ENCODE data around the gene PRKACB. TPM values are rescaled to one million over a fixed set of nuclear protein-coding genes. Genes with fewer than 3 reads are reported as not detected.
"Not testable (repeated sequence)": the region's sequence is repeated elsewhere in the genome, so short reads cannot be mapped to it uniquely, and the experiment has no call there.

The PRKACB gene
- polyA plus RNA-seq, 4 donors = 51.1 to 68.6 (median 67.5) TPM

DNA sequence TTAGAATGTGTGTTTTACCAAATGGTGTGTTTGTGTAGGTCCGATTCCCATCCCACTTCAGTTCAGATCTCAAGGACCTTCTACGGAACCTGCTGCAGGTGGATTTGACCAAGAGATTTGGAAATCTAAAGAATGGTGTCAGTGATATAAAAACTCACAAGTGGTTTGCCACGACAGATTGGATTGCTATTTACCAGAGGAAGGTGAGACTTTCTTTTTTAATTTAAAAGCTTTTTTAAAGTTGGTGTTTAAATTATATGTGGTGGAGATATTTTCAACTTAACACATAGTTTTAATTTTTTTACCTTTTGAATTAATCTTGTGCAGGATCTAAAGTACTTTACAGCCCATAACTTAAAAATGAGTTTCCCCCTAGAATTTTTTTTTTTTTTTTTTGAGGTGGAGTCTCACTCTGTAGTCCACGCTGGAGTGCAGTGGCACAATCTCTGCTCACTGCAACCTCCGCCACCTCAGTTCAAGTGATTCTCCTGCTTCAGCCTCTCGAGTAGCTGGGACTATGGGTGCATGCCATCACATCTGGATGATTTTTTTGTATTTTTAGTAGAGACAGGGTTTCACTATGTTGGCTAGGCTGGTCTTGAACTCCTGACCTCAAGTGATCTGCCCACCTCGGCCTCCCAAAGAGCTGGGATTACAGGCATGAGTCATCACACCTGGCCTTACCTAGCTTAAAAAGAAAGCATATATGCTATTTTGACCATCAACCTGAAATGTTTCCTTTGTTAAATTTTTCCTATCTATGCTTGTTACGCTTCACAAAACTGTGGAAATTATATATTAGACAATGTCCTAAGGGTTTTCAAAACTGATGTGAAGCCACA lies 70.3 kb downstream of the PRKACB start:
- no peak for DNase-seq (ENCODE audit: low read depth in 4 of 4, low spot score in 3 of 4)

DNA sequence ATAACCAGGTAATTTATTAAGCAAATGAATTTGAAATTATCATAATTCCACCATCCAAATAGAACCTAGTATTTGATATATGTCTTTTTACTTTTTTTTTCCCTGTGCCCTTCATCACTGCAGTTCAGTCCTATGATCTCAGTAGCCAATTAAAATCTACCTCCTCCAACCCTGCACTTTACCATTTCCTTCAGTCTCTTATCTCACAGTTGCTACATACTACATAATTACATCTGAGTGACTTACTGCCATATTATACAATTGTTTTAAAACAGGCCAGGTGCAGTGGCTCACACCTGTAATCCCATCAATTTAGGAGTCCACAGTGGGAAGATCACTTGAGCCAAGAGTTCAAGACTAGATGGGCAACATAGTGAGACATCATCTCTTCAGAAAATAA lies 73.2 kb downstream of the PRKACB start:
- DNase-seq (ENCODE audit: low read depth in 4 of 4, low spot score in 3 of 4) = no peak

DNA sequence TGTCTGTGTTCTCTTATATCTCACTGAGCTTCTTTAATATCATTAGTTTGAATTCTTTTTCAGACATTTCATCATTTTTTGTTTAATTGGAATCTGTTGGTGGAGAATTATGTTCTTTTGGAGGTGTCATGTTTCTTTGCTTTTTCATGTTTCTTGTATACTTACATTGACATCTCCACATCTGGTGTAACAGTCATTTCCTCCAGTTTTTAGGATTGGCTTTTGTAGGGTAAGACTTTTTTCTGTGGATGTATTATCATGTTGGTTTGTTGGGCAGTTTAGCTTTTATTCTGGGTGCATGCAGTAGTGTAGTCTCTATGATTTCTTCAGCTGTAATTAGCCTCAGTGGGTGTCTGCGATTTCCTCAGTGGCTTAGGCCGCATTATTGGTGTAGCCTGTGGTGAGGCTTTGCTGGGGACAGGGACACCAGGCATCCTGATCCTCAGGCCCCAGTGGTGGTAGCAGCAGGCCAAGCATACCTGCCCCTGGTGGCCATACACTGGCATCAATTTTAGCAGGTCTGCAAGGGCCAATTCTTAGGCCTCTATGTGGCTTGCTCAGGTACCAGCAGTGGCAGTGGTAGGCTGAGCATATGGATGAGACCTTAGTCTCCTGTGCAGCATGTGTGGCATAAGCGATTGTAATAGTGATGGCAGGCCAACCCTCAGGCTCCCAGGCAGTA lies 79.8 kb downstream of the PRKACB start:
- no peak for DNase-seq (ENCODE audit: low read depth in 4 of 4, low spot score in 3 of 4)

DNA sequence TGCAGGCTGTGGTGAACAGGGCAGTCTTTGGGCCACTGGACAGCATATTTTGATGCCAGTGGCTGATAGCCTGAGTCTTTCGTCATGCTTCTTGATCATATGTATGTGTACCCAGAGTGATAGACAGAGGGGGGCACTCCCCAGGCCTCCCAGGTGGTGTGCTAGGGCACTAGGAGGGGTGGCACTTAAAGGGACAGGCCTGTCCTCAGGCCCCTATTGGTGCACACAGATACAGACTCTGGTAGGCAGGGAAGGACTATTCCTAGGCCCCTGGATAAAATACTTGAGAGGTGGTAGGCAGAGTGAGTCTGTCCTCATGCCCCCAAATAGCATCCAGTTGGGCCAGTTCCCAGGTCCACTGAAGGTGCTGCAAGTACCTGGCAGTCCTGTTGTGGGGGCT lies 80.8 kb downstream of the PRKACB start:
- DNase-seq (ENCODE audit: low read depth in 4 of 4, low spot score in 3 of 4) = no peak

DNA sequence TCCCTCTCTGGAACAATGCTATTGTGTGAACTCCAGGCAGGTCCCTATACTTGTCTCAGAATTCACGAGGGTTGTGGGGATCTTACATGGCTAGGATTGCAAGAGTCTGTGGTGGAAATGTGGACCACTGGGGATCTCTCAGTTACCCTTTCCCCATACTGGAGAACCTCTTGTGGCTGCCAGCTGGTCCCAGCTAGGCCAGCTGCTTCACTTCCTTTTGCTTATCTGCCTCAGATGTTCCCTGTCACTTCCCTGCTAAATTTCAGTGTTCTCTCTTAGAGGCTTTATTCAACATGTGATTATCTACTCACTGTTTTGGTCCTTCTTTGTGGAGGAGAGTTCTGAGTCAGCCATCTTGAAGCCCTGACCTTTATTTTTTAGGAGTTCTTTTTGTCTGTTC lies 81.6 kb downstream of the PRKACB start:
- DNase-seq (ENCODE audit: low read depth in 4 of 4, low spot score in 3 of 4) = no peak

DNA sequence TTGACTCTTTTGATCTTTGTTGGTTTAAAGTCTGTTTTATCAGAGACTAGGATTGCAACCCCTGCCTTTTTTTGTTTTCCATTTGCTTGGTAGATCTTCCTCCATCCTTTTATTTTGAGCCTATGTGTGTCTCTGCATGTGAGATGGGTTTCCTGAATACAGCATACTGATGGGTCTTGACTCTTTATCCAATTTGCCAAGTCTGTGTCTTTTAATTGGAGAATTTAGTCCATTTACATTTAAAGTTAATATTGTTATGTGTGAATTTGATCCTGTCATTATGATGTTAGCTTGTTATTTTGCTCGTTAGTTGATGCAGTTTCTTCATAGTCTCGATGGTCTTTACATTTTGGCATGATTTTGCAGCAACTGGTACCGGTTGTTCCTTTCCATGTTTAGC lies 88.6 kb downstream of the PRKACB start:
- DNase-seq (ENCODE audit: low read depth in 4 of 4, low spot score in 3 of 4) = not testable (repeated sequence)

DNA sequence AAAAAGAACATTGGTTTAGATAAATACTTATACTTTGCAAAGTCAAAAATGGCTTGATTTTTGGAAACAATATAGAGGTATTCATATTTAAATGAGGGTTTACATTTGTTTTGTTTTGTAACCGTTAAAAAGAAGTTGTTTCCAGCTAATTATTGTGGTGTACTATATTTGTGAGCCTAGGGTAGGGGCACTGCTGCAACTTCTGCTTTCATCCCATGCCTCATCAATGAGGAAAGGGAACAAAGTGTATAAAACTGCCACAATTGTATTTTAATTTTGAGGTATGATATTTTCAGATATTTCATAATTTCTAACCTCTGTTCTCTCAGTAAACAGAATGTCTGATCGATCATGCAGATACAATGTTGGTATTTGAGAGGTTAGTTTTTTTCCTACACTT lies 92.2 kb downstream of the PRKACB start:
- no peak for DNase-seq (ENCODE audit: low read depth in 4 of 4, low spot score in 3 of 4)

DNA sequence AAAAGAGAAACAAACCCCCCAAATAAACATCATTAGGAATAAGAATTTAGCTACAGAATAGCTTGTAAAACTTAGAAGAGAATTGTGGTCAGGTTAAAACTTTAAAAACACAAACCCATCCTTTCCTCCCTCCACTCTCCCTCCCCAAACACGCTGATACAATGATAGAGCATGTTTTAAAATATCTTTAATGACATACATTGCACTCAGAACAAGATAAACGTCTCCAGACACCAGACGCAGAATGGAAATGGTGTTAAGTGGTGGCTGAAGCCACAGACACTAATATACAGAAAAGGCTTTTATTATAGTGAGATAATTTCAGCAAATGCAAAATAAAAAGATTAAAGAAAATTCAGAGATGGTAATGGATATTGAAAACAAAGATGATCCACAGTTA lies 98.6 kb downstream of the PRKACB start:
- DNase-seq (ENCODE audit: low read depth in 4 of 4, low spot score in 3 of 4) = no peak

DNA sequence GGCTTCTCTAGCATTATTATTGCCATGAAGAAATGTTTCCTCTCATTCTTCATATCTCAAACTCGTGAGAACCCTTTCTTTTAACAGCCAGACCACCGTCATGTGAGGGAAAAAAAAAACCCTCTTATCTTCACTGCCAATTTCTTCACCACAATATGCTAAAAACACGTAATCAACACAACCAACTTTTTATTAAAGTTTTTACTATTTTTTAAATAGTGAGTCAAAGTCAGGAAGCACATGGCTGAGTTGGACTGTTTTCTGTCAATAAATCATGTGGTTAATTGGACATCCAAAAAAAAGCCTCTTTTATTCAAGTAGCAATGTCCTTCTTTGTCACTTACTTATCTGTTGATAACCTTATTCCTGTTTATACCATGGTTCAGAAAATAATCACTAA lies 101.5 kb downstream of the PRKACB start:
- no peak for DNase-seq (ENCODE audit: low read depth in 4 of 4, low spot score in 3 of 4)

DNA sequence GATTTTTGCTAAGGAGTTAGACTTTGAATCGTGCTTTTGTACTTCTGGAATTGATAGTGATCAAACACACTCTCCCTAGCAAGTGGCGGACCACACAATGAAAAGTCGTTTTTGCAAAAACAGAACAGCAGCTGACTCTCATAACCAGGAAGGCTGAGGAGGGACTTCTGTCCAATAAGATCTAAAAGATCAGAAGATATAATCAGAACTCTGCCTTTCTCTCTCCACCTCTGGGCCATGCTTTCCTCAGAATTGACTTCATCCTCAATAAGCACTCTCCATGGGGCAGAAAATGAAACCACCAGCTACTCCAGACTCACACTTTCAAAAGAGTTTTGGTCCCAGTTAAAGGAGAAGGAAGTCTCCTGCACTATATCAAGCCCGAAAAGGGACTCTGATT lies 102.1 kb downstream of the PRKACB start:
- no peak for DNase-seq (ENCODE audit: low read depth in 4 of 4, low spot score in 3 of 4)

DNA sequence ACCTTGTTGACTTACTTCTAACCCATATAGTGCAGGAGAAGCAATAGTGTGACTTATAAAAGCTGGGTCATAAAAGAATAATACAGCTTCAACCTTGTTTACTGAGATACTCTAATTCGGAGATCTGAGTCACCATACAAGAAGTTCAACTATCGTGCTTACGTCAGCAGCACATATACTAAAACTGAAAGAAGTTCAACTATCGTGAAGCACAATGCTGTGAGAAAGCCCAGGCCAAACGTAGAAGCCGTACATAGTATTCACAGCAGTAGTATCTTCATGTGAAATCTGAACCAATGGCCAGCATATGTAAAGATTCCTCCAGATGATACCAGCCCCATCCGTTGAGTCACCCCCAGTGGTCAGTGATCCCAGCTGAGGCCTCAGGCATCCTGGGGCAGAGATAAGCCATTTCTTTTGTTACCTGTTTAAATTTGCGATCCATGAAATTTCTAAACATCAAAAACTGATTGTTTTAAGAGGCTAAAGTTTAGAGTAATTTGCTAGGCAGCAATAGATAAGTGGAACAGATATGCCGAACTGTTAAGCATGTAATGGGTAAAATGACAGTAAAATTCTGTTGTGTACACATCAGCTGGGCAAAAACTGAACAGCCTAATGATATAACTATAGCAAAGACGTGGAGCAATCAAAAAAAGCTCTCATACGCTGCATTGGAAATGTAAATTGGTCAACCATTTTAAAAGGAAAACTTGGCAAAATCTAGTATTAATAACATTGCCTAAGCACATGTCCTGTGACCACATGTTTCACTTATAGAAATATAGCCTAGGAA lies 103.6 kb downstream of the PRKACB start:
- no peak for DNase-seq (ENCODE audit: low read depth in 4 of 4, low spot score in 3 of 4)

DNA sequence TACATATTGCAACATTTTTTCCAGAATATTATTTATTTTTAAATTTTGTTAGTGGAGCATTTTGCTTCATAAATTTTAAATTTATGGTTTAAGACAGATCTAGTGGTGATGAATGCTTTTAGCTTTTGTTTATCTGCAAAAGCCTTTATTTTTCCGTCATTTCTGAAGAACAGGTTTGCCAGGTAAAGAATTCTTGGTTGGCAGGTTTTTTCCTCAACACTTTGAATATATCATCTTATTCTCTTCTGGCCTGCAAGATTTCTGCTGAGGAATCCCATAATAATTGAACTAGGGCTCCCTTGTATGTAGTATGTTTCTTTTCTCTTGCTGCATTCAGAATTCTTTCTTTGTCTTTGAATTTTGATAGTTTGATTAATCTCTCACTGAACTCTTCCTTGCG lies 106.6 kb downstream of the PRKACB start:
- DNase-seq (ENCODE audit: low read depth in 4 of 4, low spot score in 3 of 4) = no peak

DNA sequence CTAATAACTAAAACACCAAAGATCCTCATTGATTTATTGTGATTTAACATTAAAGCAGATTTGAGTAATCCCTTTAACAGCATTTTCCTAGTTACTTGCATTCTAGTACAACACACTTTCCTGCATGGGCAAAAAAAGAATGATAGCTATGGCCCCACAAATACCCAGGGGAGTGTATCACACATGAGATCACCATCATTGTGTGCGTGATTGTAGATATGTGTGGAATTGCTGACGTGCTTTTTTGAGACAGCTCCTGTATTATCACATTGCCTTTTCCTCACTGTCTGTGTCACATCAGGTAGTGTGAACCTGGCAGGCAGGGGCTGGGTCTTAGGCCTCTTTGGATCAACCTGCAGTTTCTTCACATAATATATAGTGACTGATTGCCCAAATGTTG lies 109.0 kb downstream of the PRKACB start:
- no peak for DNase-seq (ENCODE audit: low read depth in 4 of 4, low spot score in 3 of 4)

DNA sequence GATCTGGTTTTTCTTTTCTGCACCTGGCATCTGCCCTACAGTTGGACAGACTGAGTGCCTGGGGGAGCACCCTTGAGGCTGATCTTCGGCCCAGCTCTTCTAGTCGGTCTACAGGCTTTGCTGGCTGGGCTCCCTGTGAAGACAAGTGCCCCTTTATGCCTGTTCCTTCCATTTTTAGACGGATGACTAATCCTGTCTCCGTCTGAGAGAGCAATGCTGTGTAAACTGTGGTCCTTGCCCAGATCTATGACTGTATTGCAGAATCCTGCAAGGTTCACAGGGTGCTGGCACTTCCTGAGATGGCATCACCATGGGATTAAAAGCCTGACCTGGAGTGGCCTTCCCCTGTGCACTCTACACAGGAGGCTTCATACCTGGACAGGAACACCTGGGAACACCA lies 109.8 kb downstream of the PRKACB start:
- DNase-seq (ENCODE audit: low read depth in 4 of 4, low spot score in 3 of 4) = no peak

DNA sequence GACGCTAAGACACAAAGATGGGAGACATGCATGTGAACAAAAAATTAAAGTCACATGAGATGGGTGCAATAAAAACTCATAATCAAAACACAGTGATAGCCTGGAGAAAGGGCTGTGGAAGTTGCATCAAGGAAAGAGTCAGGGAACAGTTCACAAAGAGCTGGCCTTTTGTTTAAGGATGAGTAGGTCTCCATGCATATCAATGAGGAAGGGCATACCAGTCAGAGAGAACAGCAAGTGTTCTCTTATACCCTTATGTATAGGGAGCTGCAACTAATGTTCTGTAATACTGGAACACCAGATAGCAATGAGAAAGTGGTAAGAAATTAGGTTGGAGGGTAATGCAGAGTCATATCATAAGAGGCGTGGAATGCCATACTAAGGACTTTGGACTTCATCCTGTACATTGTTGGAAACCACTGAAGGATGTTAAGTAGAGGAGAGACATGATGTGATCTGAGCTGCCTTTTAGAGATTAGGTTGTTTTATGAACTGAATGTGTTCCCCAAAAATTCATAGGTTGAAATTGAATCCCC lies 110.7 kb downstream of the PRKACB start:
- DNase-seq (ENCODE audit: low read depth in 4 of 4, low spot score in 3 of 4) = no peak

DNA sequence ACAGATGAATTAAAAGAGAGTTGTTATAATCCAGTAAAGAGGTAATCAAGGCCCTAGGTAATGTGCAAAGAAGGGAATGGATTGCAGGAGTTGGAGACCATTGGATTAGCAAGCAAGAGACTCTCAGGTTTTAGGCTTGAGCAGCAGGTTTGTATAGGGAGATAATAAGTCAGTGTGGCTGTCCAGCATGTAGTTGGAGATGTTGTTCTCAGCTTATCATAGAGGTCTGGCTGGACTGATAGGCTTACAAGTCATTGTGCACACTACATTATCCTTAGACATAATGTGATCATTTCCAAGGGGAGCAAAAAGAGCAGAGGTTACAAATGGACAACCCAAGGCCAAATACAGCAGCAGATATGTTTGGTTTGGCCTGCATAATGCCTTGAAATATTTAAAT lies 111.5 kb downstream of the PRKACB start:
- no peak for DNase-seq (ENCODE audit: low read depth in 4 of 4, low spot score in 3 of 4)

DNA sequence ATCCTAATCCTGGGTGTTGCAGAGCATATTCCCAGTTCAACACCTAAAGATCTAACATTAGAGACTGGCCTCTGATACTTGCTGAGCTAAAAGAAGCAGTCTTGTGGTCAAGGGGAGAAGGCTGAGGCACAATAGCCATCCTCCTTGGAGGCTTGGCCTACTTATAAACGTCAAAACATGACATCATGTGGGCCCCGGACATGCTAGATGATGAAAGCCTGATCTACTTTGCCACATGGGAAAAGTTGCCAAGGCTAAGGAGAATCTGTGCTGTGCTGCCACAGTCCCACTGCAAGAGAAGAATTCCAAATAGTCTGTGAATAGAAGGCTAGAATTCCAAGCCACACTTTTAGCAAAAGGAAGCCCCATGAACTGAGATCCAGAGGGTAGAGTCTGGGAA lies 113.5 kb downstream of the PRKACB start:
- no peak for DNase-seq (ENCODE audit: low read depth in 4 of 4, low spot score in 3 of 4)

DNA sequence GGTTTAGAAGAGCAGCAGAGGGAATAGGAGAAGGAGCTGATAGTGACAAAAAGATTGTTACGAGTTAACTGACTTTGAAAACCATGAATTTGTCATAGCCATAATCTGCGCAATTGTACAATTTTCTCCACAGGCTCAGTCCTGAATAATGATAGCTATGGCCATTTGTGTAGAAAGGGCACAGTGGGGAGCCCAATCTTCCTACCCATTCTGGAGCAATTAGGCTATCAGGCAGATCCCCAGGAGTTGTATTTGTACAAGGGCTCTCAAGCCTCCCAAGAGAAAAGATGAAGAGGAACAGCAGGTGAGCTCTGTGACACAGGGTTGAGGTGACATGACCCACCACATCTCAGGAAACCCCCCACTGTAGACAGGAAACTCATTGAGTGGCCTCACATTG lies 115.3 kb downstream of the PRKACB start:
- DNase-seq (ENCODE audit: low read depth in 4 of 4, low spot score in 3 of 4) = no peak

DNA sequence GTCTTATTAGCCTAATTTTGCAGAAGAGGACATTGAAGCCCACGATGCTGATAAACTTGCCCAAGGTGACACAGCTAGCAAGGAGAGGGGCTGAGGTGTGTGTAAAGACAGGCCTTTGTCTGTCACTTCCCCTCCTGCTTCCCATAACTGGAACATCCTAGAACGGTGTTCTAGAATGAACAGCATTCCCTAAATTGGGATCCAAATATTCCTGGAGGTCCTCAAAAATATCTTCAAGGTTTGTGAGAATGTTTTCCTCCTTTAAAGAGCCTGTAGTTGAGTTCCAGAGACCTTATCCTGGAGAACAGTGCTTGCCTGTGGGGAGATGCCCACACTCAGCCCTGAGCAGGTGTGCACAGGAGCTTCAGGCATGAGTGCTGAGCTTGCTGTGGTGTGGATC lies 115.9 kb downstream of the PRKACB start:
- DNase-seq (ENCODE audit: low read depth in 4 of 4, low spot score in 3 of 4) = no peak

DNA sequence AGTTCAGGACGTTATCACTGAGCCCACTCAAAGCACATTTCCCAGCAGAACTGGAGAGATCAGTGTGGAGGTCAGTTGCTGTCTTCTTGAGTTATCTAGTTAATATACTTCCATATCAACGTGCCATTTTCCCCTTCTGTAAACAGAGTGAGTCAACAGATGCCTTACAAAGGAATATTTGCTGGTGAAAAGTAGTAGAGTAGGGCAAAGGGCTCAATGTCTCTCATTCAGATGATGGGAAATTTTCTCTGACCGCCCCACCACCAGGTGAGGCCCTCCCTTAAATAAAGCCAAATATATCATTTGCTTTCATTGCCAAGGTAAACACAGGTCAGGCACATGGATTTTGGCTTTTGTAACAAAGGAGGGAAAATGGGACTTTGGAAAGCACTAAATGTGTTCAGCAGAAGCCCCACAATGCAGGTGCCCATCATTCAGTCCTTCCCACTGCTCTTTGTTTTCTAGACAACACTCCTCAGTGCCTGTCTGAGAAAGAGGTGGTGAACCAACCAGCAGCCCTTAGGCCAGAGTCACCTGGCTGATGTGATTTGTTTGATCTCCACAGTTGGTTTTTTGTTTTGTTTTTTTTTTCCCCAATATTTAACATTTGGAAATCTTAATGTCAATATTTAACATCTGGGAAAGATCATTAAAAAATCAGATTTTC lies 116.9 kb downstream of the PRKACB start:
- DNase-seq (ENCODE audit: low read depth in 4 of 4, low spot score in 3 of 4) = no peak

DNA sequence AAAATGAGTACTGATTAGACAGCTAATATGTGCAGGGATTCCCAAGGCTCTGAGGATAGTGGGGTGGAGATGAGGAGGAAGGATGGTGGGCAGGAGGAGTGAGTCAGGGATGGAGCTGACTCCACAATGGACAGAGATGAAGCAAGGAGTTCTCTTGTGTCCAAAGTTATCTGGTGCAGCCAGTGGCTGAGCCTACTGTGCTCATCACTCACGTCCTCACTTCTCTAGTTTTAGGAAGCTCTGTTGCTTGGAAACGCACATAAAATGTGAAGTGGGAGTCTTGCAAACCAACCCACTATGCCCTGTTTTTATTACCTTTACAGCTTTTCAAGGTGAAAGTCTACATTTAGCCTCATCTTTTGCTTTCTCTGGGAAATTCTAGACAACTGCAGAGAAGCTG lies 120.9 kb downstream of the PRKACB start:
- no peak for DNase-seq (ENCODE audit: low read depth in 4 of 4, low spot score in 3 of 4)
